Tibial nerve (tissue), 4 donors: Measurements from ENCODE around the gene TRIM50.
"Not testable (repeated sequence)": the region's sequence is repeated elsewhere in the genome, so short reads cannot be mapped to it uniquely, and the experiment has no call there.

ENCODE experiments used
- CTCF ChIP-seq, 5 experiments: fragments of 200-600 bp in 3 of 5; fragments of 450-650 bp in 2 of 5; sonication (generic) in 3 of 5; IDR thresholded peaks; one replicate each; pipeline ENCODE4 v1.5.1; 2016 to 2019; ENCODE audit warnings: antibody characterized with exemption in 5 of 5, mild to moderate bottlenecking in 3 of 5, moderate library complexity in 2 of 5
- EP300 ChIP-seq, 2 donors: sonication (generic); formaldehyde crosslinking; IDR thresholded peaks; one replicate each; pipeline ENCODE4 v1.6.1; 2017; ENCODE audit warnings: antibody characterized with exemption in 2 of 2, mild to moderate bottlenecking in 1 of 2

- TF ChIP-seq CTCF, EP300 (IDR thresholded peaks at IDR 0.05): not testable (repeated sequence)
Observed at GRCh38 chr7:73301108-73301507, 26.8 kb downstream of the TRIM50 start.
